Panc1 (cell line): Measurements from ENCODE around the gene CARM1.

ENCODE experiments used
- CTCF ChIP-seq: fragments of 450-650 bp; IDR thresholded peaks from 2 replicates; pipeline ENCODE4 v1.5.1; 2017; ENCODE audit warnings: mild to moderate bottlenecking
- POLR2AphosphoS5 ChIP-seq: IDR thresholded peaks from 2 replicates; pipeline ENCODE4 v1.6.1; 2012; ENCODE audit warnings: mild to moderate bottlenecking, low read depth, low read length, moderate library complexity
- SIN3A ChIP-seq: IDR thresholded peaks from 2 replicates; pipeline ENCODE4 v1.6.1; 2012; ENCODE audit warnings: low read depth, mild to moderate bottlenecking, low read length, moderate library complexity, borderline replicate concordance; ENCODE audit not compliant: insufficient read depth
- TCF7L2 ChIP-seq: IDR thresholded peaks from 2 replicates; pipeline ENCODE4 v1.6.1; 2011; ENCODE audit warnings: mild to moderate bottlenecking, low read depth, low read length, inconsistent platforms

- TF ChIP-seq TCF7L2 (no peak), CTCF (no peak), POLR2AphosphoS5 (no peak), SIN3A (no peak)
These were observed 37.1 kb downstream of the CARM1 start for GRCh38 chr19:10908380-10908960.
